NCI-H345 (cell line): ENCODE data around the gene TPX2.

Experiments
- DNase-seq: peaks from one replicate; lab custom pipeline; 2025; lab: John Stamatoyannopoulos, UW

Gene TPX2

DNA sequence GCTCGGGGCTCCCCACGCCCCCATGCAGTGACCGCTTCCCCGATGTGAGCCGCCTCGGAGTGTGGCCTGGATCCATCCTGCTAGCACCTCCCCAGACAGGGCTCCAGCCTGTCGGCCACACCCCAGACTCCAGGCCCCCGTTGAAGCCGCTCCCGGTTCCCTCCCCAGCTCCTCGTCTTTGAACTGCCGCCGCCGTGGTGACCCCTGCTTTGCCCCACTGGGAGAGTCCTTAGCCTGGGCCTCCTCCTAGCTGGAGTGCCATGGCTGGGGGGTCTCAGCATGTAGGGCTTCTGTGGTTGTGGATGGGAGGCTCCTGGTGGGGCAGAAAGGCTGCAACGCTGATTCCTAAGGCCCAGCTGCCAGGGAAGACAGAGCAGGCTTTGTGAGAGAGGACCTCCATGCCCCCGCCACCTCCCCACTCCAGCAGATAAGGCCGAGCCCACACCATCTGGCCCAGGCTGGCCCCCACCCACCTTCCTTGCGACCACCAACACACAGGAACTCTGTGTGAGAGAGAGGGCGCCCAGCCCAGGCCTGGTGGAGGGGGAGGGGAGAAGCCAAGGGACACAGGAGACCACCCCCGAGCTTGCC is 94.9 kb downstream of the TPX2 start:
- no peak for DNase-seq

DNA sequence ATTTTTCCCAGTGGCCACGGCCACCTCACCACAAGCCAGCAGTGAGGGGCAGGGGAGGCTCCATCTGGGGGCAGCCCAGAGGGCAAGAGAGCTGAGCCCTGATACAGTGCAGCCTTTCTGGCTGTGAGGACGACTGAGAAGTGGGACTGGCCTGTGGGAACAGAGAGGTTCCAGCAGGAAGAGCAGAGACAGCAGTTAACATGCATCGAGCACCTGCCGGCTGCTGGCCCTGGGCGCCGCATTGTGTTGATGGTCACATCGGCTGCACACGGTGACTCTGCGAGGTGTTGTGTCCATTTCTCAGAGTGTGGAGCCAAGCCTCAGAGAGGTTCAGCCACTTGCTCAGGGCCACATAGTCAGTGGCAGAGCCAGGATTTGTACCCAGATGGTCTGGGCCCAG is 96.5 kb downstream of the TPX2 start:
- DNase-seq, result no peak

DNA sequence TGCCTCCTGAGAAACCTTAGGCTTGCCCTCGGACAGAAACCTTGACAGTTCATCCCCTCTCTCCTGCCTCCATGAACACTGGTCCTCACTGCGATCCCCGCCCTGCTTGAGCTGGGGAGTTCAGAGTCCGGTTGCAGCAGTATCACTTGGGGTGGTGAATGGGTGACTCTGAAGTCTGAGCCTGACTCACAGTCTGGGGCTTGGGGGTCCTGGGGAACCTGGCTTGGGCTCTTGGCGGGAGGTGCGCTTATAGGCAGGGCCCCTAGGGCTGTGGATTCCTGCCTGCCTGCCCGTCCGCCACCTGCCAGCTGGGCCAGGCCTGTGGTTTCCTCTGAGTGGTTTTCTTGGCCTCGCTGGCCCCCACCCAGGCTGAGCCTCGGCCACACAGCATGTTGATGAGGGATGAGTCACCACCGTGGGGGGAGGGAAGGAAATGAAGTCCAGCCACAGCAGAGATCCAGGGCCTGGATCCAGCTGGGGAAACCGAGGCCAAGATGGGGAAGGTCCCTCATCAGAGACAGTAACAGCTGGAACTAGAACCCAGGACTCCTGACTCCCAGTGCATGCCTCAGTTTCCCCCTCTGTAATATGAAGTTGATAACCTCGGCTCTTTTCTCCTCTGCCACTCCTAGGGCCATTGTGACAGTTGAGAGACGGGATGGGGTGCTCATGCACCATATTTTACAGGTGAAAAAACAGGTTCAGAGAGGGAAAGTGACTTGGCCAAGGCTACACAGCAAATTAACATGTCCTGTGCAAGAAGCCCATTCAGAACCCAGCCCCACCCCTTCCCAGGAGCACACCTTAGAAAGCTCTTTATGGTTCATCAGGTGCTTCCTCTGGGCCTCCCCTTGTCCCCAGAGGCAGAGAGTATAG is 97.1 kb downstream of the TPX2 start:
- DNase-seq, result no peak

DNA sequence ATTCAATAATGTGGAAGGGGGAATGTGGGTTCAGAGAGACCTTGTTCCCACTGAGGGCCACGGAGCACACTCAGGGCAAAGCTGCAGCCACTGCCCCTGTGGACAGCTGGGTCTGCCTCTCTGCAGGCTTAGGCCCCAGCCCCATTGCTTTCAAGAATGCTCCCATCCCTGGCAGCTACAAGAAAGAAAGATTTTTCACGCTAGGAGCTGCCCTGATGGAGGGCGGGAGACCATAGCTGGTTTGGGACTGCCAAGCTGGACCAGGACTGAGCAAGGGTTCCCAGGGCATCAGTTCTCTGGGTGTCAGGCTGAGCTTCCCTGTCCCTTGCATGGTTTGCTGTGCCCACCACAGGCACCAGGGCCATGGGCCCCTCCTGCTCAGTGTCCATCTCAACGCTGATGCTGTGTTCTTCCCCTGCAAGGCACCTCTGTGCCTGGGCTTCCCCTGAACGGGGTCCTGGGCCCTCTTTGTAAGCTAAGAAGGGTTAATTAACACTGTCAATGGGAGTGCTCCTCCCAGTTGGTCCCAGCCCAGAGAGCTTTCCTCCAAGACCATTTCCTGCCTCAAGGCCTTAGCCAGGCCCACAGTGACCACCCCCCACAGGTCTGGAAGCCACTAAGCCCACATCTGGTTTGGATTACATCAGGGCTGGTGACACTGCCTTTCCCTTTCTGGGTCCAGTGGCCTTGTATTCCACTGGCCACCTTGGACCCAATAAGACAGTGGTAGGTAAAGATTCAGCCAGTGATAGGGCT is 97.9 kb downstream of the TPX2 start:
- DNase-seq, result no peak

DNA sequence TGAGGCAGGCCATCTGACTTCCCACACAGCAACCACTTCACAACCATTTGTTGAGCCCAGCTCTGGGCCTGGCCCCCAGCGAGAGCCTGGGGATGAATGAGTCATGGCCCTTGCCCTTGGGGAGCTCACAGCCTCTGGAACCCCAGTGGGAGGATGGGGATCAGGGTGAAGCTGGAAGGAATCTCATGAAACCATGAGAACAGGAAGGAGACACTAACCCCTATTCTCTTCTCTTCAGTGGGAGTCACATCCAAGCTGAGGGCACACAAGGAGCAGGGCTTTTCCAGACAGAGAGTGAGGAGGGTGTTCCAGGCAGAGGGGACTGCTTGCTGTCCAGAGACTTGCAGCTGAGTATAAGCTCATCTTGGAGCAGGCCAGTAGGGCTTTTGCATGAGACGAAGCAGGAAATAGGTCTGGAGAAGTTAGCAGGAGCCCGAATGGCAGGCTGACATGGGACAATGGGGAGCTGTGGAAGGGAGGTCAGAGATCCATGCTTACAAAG is 98.9 kb downstream of the TPX2 start:
- DNase-seq, result no peak

DNA sequence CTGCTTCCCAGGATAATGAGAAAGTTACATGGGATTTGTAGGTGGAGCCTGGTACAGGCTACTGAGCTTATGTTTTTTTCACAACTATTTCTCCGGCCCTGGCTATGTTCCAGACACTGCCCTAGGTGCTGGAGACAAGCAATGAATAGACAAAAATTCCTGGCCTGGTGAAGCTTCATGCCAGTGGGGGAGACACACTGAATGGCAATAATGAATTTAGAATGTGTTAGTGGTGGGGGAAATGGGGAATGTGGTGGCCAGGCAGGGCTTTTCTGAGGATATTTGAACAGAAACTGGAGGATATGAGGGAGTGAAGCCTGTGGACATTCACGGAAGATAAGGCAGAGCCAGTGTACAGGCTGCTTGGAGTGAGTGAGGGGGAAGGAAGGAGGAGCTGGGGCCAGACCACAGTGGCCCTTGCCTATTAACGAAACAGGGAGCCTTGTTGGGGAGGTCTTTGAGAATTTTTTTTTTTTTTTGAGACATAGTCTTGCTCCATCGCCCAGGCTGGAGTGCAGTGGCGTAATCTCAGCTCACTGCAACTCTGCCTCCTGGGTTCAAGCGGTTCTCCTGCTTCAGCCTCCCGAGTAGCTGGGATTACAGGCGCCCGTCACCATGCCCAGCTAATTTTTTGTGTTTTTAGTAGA is 99.7 kb downstream of the TPX2 start:
- no peak for DNase-seq

DNA sequence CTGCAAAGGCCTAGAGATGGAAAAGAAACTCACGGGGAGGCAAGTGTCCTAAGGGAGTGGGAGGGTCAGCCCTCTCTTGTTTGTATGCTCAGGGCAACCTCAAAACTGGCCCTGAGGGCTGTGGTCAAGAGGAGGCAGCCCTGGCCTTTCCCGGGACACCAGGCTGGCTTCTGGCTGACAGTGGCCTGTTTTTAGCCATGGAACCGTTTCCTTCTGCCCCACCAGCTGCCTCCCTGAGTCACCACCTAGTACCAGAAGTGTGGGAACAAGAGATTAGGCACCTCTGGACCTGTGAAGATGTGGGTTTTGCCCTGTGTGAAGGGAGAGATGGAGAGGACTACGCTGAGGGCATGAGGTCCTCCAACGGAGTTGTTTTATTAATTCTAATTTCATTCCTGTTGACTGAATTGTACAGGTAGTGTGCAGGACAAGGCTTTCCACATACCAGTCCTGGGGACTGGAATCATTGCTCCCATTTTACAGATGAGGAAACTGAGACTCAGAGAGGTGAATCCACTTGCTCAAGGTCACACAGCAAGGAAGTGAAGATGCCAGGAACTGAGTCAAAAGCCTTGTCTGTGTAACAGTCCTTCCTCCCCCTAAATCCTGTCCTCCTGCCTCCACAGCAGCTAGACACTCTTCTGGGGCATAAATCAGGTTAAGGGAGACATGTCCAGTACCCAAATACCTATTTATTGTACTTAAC is 100.8 kb downstream of the TPX2 start:
- DNase-seq, result no peak

DNA sequence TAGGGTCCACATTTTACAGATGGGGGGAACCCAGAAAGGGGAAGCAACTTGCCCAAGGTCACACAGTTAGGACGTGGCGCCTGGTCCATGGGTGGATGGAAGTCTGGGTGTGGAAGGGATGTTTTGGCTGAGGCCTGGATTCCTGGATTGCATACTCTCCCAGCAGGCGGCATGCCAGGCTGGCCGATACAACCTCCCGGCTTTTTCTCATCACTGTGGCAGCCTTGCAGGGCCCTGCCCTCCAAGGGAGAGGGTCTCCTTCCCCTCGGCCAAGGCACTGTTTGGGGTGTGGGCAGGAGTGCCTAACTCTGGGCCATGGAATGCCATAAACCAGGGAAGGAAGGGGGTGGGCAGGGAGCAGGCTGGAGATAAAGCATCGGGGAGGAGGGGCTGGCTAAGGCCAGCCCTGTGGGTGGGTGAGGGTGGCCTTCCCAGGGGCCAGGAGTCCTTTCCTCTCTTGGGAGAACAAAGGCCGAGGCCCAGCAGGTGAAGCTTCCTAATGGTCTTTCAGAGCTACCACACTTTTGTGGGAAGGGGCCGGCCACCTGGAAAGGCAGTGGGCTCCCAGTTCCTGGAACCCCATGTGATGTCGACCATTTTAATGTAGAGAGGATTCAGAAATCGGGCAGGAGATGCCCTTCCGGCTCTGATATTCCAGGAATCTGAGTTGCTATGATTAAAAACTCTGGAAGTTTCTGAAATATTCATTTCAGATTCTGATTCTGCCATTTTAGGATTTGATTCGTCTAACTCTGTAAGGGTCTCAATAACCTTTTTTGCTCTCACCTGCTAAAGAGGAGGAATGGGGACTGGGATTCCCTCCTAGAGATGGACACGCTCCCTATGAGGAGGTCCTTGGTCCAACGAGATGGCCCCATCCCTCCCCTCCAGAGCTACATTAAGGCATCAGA is 102.1 kb downstream of the TPX2 start:
- DNase-seq, result no peak

DNA sequence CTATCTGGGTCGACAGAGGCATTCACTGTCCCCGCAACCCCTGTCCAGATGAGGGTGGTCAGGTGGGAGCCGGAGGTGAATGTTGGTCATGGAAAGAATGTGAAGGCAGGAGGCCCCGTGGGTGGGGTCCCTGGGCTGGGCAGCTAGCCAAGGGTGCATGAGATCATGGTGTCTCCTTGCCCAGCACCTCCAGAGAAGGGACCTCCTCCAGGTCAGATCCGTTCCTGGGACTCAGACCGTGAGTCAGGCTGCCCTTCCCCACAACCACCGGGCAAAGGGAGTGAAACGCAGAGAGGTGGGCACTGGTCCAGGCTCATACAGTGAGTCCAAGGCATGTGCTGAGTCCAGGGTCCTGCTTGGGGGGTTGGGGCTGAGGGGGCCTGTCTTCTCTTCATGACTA is 102.8 kb downstream of the TPX2 start:
- no peak for DNase-seq

DNA sequence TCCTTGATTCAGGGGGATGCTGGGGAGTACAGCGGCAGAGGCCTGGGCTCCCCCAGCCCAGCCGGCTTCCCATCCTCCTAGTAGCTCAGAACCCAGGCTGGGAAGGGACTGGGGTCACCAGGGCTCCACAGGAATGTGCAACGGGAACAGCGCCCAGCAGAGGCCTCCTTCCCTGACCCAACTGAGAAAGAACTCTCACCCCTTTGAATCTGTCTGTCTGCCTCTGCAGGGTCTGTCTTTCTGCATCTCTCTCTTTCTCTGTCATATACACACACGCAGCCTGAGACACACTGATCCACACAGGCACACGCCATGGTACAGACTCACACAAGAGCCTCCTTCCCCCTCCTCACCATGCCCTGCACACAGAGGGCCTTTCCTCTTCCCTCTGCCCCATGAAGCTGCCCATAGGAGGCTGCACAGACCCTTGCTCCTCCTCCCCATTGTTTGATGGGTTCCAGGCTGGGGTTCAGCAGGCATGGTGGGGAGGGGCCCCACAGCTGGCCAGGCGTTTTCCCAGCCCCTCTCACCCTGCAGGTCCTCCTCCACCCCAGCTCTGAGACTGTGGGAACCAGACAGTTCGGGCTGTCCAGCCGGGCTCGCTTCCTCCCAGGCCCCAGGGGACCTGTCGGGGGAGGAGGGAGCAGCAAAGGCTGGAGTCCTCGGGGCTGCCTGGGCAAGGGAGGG is 103.5 kb downstream of the TPX2 start:
- DNase-seq, result no peak

DNA sequence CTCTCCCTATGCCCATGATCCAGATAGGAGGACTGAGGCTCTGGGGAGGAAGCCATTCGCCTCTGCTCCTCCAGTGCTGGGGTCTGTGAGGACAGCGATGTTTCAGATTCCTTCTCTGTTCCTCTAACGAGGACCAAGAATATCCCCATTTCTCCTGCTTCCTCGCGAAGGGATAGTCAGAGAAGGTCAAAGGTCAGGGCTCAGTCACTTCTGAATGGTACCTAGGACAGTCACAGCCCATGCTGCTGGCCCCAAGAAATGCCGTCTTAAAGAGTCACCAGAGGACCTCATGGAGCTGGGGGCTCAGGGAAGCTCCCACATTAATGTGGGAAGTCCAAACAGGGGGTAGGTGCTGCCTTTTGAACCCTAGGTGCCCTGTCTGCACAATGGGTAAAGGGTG is 104.2 kb downstream of the TPX2 start:
- DNase-seq, result no peak

DNA sequence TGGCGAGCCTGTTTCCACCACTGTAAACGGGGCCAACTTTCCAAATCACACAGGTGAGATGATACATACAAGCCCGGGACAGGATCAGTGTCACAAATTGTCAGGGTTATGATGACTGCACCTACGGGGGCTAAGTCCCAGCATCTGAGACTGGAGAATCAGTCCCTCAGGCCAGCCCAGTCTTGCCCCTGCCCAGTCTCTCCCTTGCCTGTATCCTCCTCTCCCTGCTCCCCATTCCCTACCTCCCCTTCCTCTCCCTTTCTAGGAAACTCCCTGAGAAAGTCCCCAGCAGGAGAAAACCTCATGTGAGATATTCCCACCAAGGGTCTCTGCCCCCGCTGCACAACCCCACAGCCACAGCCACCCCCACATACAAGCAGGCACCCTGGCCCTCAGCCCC is 104.8 kb downstream of the TPX2 start:
- DNase-seq, result no peak

DNA sequence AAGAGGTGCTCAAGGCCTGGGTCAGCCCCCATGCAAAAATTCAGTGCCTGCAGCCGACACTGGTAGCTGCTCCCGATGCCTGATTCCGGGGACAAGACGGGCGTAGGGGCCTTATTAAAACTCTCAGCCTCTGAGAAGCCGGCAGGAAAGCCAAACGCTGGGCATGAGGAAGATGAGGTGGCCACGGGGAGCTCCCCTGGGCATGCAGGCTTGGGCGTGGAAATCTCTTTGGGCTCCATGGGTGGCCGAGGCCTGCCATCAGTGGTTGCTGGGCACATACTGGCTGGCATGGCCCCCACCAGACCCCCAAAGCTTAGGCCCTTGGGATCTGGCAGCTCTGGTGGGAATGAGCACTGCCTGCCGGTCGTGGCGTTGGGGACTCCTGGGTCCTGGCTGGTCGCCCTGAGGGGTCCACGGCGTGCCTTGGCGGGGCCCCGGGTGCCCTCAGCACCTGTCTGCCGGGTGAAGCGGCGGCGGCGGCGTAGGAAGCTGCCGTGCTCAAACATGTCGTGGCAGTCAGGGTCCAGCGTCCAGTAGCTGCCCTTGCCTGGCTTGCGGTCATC is 105.7 kb downstream of the TPX2 start:
- DNase-seq, result no peak

DNA sequence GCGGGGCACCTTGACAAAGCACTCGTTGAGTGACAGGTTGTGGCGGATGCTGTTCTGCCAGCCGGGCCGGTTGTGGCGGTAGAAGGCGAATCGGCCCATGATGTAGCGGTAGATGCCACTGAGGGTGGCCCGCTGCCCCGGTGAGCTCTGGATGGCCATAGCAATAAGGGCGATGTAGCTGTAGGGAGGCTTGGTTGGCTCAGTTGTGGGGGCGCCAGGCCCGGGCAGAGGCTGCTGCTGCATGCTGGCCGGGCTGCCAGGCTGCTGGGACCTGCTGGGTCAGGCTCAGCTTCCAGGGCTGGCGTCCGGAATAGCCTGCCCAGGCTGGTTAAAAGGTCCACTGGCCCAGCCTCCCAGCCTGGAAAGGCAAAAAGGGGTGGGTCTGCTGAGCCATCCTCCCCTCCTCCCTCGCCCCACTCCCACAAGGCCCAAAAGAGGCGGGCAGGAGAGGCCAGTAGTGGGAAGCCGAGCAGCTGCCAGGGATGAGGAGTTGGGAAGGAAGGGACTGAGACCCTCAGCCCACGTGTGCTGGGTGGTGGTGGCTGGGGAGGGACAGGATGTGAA is 106.3 kb downstream of the TPX2 start, which contains the start of gene FOXS1:
Gene FOXS1, minus strand, starts transcription at position 305 of the 564 bp plus-strand sequence. Its CDS starts 62 bp downstream, at position 243.
- DNase-seq, result no peak

DNA sequence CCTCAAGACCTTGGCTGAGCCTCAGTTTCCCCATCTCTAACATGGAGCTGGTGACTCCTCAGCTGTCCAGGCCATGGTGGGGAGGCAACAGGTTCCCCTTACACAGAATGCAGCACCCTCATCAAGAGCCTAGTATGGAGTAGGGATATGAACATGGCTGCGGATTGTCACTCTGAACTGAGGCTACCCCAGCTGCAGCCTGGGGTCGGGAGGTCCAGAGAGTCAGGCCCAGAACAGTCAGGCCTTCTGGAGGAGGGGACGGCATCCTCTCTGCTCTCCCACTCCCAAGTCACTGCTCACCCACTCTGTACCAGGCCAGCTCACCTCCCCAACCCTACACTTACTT is 107.7 kb downstream of the TPX2 start:
- DNase-seq, result no peak

DNA sequence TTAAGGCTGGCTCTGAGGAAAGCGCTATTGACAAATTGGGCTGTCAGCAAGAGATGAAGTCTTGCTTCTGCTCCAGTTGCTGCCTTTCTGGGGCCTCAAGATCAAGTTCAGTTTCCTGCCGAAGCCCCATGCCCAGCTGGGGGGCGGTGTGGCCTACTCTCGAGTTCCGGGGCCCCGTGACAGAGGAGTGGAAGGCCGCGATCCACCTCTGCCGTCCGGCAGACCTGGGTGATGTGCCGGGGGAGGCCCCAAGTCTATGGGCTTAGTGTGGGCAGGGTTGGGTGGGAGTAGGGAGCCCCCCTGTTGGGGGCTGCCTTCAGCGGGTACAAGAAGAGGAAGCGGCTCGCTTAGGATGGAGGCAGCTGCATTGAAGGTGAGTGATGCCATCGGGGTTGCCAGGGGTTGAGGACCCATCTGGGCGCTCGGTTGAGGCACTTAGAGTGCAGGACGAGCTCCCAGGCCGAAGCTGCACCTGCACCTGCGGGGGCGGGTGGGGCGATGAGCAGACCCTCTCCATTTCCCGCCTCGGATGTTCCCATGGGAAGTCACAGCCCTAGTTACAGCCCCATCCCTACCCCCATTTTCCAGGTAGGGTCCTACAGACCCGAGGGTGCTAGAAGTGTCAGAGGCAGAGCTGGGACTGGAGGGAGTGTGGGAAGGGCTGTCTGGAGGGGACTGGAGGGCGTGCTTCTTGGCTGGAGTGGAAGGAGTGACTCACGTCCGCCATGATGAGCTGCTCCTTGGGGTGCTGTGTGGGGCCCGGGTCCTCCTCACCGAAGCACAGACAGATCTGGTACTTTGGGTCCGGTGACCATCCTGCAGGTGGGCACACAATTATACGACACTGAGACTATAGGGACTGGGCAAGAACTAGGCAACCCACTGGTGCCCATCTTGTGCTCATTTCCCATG is 109.3 kb downstream of the TPX2 start:
- no peak for DNase-seq

DNA sequence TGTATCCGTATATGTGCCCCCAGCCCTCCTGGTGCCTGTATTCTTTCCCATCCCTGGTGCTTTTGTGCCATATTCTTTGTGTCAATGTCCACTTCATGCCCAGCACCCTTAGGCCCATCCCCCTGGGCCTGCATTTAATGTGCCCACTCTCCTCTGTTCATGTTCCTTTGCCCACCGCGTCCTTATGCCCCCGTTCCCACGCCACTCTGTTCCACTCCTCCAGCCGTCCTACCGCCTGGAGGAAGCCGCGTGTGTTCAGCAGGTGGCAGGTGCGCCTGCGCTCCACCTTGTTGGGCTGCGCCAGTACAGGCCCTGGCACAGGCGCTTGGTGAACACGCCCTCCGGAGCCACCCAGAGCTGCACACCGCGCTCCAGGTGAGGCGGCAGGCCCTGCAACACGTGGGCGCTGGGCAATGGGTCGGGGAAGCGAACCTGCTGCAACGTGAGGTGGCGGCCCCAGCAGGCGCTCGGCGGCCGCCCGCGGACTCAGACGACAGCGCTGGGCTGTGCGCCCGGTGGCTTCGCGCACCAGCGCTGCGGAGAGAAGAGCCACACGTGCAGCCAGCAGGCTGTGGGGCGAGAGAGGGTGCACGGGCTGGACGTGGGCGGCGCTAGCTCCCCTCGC is 110.3 kb downstream of the TPX2 start:
- peak; percentile 88 for DNase-seq
